LHCN-M2 (cell line): ENCODE results near the gene XPC. TPM values are rescaled to one million over a fixed set of nuclear protein-coding genes. Genes with fewer than 3 reads are reported as not detected.

ENCODE experiments used
- DNase-seq: peaks from one replicate; pipeline ENCODE4 v3.0.0-alpha.2; 2012; ENCODE audit warnings: low read depth
- total RNA-seq: library from RNA; depleted of rRNA; stranded (reverse); fragments of >200 nt; gene quantifications from 2 replicates; pipeline ENCODE4 v1.2.3, GENCODE V29; 2014

Gene XPC
- total RNA-seq, 1 experiment from 2014 or later, result 45.2 TPM

DNA sequence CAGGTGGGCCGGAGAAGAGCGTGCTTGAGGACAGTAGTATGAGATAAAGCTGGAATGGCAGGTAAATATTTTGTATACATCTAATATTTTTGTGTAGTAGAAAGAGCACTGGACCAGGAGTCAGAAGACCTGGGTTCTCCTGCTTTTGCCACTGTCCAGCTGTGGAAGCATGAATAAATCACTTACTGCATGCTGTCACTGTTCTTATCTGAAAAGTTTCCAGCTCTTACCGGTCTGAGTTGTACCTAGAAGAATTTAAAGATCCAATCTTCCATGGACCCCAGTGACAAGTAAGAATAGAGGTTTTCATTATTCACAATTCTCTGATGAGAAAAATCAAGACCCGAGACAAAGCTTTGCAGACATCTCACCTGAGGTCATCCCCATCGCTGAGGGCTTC, 5.9 kb downstream of the XPC start:
- no peak for DNase-seq

DNA sequence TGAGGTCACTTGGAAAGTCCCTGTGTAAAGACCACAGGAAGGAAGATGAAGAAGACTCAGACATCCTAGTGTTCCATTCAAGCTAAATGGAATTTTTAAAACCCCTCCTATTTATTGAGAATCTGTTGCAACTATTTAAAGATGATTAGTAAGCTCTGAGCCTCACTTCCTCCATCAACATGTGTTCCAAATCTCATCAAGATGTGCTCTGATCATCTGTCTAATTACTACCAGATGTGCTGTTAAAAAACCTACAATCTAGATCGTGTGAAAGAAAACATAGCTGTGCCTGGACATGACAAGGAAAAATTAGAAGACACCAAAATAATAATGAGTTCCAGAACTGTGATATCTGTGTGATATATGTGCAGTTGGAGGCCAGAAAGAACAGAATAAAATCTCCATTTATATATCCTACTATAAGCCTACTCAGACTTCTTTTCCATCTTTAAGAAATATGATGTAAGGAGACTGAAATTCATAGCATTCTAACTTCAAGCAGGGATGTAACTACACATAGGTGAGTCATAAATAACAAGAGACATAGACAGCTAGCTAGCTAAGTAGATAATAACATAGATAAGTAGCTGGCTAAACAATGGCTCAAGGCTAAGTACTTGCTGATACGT, 7.8 kb downstream of the XPC start:
- no peak for DNase-seq

DNA sequence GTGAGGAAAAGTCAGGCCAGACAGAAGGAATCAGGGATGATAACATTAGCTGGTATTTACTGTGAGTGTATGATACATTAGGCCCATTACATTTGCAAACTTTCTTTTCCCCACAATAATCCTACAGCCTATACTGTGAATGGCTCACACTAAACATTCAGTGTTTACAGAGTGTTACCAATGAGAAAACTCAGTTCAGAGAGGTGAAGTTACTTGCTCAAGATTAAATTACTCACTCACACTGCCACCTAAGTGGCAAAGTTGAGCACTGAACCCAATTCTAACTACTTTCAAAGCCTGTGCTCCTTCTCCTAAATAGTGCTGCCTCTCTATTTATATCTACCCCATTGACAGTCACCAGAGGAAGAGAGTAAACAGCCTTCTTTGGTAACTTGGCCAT, 8.5 kb downstream of the XPC start:
- no peak for DNase-seq

DNA sequence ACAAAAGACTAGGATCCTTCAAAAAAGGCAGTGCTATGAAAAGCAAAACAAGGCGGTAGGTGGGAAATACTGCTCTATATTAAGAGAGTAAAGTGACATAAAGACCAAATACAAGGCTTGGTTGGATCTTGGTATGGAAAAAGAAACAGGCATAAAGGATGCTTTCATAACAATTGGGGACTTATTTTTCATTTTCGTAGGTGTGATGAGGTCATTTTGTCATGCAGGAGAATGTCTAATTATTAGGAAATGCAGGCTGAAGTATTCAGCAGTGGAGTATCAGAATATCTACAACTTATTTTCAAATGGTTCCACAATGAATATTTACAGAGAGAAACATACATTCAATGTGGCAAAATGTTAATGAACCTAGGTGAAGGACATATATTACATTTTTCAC, 9.0 kb downstream of the XPC start:
- no peak for DNase-seq

DNA sequence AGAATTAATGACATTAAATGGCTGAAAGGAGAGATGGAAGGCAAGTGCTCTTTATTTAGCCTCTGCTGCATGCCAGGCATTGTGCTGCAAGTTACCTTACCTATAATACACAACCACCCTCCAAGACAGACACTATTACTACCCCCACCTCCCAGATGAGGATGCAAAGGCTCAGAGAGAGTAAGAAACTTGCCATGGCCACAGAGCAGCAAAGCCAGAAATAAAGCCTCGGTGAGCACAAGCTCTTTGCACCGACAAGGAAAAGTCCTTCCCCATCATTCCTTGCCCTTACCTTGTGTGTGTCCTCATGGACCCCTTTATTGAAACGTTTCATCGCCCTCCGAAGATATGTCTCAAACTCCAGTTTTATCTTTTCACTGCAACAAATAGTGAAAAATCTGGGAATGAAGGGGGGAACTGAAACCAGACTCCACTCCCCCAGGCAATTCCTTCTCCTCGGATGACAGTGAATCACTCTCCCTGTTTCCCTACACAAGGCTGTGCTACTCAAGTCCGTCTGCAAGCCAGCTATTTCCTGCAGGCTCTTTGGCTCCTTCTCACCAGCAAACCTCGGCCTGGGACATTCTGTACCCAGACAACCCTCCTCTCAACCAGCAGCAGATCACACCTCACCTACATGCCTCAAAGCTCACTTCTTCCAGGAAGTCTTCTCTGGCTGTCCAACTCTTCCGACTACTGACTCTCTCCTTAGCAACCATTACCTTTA, 11.4 kb downstream of the XPC start:
- no peak for DNase-seq

DNA sequence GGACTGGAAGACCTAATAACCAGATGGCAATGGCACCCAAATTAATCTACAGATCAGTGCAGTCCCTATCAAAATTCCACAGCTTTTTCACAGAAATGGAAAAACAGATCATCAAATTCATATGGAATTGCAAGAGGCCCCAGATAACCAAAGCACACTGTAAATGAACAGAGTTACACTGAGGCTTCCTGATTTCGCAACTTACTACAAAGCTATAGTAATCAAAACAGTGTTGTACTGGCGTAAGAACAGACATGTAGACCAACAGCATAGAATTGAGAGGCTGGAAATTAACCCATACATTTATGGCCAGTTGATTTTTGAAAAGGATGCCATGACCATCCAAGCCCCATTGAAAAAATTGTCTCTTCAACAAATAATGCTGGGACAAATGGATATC, 16.2 kb downstream of the XPC start:
- no peak for DNase-seq

DNA sequence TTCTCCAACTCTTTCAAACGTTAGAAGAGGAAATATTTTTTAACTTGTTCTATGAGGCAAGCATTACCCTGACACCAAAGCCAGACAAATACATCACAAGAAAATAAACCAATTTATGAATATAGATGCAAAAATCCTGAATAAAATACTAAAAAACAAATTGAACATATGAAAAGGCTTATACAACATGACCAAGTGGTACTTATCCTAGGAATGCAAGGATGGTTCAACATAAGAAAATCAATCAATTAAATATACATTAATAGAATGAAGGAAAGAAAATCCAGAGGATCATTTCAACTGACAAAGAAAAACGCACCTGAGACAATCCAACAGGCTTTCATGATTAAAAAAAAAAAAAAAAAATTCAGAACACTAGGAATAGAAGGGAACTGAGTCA, 17.1 kb downstream of the XPC start:
- no peak for DNase-seq

DNA sequence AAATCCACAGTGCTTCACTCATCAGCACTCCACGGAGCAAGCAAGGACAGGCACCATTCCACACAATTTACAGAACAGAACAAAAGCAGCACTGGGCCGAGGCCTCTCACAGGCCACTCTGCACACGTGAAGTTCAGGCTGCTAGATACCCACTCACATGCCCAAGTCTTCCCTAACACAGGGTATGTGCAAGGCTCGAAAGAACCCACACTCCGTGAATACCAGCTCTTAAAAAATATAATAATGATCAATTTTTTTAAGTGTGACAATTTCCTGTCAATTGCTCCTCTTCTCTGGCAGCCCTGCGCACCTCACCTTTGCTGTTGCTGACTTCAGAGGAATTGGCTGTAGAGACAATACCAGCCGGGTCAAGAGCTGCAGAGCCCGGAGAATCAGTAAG, 19.0 kb downstream of the XPC start:
- no peak for DNase-seq

DNA sequence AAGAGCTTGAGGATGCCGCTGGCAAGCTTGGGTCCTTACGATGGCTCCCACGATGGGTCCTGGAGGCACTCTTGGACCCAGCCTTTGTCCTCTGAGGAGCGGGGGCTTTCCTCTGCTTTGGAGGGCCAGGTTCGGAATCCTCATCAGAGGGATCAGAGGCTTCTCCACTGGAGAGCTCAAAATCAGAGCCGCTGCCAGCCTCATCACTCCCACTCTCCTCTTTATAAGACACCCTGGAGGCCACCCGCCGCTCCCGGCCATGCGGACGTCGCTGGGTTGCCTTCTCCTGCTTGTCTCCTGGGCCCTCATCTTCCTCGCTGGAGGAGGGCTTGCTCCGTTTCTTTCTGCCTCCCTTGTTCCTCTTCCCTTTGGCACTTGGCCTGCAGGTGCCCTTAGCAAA, 20.0 kb downstream of the XPC start:
- DNase-seq, result no peak

DNA sequence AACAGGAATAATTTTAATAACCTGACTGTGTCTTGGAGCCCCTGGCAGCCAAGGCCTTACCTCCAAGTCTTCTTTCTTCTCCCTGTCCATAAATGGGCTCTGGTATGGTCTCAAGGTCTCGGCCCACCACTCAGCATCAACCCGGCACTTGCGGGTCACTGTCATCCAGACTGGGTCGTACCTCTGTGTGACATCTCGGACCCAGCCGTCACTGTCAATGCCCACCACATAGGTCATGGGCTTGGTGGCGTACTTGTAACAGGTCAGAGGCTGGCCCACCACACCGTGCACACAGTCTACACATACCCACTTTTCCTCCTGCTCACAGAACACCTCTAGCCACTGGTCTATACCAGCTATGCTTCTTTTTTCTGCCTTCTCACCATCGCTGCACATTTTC, 20.4 kb downstream of the XPC start:
- no peak for DNase-seq

DNA sequence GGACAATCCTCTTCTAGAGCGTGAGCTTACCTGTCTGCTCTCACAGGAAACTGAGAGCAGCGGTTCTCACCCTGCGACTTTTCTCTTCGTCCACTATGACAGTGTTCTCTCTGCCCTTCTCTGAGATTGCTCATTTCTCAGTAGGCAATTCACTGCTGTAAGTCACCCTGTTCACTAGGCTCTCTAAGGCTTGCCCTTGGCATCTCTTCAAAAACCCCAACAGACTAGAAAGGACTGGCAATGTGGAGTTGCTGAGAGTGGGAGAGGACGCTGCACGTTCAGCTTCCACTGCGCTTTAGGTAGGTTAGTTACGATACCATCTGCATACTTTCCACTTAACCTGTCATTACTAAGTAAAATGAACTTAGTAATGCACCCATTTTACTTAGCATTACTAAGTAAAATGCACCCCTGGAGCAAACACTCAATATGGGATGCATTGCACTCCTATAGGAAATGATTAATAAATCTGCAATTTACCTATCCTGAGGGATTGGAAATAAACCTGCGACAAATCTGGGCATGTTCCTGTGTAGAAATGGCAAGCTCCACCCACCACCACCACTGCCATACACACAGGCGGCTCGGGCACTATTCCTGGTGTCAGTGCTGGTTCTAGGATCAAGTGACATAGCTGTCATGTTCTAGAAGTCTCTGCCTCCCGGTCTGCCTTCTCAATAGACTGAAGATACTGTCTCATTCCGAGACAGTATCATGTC, 21.4 kb downstream of the XPC start:
- DNase-seq, result no peak

DNA sequence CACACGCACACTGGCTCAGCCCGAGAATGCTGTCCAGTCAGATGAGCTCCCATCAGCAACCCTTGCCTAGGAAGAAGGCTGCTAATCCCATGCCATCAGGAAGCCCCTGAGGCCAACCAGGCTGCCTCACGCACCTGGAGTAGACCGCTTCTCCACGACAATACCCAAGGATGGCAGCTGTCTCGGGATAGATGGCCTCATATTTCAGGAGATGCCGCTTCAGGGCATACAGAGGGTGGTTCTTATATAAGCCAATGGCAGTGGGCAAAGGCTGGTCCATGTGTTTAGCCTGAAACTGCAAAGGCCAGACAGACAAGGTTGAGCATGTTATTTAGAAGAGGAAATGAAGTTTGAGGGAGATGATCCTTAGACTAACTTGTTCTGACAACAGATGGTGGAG, 22.2 kb downstream of the XPC start:
- no peak for DNase-seq

DNA sequence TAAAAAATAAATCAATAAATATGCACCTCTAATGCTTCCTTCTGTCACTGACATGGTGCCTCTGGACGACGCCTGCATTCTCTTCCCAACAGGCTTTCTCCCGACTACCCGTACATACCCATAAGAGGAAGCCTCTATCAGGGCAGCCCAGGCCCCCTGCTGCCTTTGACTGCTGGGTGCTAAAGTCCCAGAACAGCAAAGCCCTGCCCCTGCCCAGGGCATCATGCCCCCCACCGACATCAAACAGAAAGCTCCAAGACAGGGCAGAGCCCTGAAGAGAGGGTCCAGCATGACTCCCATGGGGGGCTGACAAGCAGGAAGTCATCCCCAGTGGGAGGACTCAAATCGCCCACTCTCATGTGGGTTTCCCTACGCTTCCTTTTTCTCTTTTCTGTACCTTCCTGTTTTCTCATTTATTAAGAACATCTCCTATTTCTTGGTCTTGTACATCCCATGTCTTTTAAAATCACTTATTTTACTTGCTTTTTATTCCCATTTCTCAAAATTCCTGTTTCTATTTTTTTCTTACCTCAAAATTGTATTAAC, 23.4 kb downstream of the XPC start:
- DNase-seq, result no peak

DNA sequence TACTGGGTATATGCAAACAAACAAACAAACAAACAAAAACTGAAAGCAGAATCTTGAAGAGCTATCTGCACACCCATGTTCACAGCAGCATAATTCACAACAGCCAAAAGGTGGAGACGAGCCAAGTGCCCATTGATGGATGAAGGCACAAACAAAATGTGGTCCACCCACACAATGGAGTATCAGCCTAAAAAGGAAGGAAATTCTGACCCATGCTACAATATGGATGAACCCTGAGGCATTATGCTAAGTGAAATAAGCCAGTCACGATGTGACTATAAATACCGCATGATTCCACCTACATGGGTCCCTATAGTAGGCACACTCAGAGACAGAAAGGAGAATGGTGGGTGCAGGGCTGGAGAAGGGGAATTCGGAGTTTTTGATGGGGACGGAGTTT, 24.1 kb downstream of the XPC start:
- DNase-seq, result no peak

DNA sequence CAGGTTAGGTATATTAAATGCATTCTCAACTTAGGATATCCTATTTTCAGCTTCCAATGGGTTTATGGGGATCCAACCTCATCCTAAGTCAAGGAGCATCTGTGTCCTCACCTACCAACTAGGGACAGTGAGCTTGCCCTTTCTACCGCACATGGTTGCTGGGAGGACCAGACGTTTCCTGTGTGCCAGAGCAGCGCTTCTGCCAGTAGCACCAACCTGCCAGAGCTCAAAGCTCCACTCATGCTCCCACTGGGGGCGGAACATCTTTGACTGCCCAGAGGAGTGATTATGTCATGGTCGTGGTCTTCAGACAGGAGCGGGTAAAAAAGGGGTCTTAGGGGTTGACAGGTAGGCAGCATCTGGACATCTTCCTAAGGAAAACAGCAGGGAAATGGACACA, 24.7 kb downstream of the XPC start:
- DNase-seq, result no peak

DNA sequence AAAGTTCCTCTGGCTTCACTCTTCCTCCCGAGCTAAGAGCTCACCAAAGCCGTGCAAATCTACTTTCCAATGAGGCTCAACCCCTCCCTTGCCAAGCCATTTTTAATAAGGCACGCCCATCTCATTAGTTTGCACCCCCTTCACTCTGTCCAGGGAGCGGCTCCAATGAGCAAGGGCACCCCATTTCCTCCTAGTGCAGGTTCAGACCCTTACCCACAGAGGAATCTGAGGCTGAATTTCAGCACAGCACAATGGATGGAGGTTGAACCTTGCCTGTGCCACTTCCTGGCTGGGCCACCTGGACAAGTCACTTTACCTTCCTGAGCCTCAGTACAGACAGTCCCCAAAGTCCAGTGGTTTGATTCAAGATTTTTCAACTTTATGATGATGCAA, 25.4 kb downstream of the XPC start:
- DNase-seq, result no peak

DNA sequence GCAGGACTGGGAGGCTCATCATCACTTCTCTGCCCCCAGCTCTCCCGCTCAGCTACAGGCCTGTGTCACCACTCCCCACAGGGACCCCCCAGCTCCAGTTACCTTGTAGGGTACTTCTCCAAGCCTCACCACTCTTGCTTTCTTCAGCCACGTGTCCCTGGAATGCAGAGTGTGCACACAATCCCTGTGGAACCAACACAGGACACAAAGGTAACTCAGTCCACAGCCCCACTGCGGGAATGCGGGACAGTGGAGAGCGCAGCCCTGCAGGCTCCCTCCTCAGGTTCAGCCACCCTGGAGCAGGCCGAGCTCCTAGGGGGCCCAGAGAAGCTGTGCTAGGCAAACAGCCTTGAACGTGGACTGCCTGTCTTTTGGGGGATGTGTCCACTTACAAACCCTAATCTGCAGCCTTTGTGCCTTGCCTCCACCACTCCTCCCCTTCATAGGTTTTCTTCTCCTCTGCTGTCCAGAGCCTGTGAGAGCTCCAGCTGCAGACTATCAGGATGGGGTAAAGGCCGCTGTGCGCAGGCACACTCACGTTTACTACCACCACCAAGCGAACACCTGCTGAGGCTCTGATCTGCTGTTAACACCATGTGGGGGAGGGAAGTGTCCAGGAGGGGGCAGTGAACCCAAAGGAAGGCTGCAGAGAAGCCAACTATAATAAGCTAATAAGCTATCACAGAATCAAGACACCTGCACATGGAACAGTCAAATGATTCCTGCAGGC, 26.0 kb downstream of the XPC start:
- DNase-seq, result no peak

DNA sequence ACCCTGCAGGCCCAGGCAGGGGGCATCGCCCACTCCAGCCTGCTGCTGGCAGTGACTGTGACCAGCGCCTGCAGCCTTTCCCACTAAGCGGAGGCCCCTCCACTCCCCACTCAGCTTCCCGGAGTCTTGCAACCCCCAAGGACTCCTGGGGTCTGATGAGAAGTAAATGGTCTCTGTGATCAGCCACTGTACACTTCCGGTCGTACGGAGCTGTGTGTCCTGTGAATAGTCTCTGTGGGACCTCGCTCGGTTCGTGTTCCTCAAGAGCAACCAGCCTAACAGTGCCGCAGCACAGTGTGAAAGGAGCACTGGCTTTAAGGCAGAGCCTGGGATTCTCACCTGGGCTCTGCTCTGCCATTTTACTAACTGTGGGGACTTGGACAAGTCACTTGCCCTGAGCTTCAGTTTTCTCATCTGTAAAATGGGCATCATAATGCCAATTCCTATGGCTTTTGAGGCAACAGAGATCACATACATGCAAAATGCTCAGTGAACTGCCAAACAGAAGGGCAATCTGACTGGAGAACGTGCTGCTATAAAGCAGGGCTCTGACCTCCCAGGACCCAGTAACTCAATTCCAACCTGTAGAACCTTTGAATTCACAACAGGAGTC, 26.8 kb downstream of the XPC start:
- DNase-seq, result no peak

DNA sequence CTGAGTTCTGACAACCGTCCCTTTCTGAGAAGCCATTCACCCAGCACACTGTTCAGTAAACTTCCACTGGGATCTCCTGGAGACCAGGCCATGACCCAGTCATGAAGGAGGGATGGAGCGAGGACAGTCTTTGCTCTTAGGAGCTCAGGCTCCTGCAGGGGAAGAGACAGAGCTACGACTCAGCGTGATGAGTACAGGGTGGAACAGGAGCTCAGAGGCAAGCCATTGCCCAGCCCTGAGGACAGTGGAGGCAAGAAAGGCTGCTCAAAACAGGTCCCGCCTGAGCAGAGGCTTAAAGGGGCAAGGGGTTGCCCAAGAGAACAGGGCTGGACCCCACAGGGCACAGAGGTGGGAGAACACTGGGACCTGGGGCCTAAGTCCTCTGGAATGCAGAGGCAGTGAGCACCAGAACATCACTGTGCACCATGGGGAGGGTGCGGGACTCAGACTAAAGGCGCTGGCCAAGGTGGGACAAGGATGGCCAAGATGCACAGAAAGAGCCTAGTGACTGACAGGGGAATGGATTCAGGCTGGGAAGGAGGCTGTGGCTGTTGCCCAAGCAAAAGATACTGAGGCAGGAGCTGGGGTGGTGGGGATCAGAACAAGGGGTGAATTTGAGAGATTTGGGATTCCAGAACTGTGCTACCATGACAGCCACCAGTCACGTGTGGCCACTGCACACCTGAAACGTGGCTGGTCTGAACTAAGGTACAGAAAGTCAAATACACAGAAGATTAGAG, 27.7 kb downstream of the XPC start:
- DNase-seq, result no peak

DNA sequence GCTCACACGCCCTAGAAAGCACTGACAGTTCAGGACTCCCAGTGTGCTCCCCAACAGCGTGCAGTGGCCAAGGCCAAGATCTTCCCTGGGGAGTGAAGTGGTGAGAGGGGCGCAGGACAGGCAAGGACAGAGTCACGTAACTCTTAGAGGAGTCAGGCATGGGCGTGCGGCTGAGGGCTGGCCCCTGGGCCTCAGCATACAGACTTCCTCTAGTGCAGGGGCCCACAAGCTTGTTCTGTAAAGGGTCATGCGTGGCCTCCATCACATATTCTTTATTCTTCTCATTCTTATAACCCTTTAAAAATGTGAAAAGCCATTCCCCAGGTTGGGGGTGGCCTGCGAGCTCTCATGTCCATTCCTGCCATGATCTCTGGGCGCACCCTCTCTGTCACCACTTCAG, 28.3 kb downstream of the XPC start:
- DNase-seq, result no peak
